ENCODE results near the gene ODAD2.
"Not testable (repeated sequence)": the region's sequence is repeated elsewhere in the genome, so short reads cannot be mapped to it uniquely, and the experiment has no call there.

ODAD2 gene

GRCh38 chr10:27912231-27912630, 86.6 kb downstream of the ODAD2 start:
- DNase-seq: no peak
- Histone ChIP-seq H3K9me3 (ENCODE audit: severe bottlenecking) (no peaks in the 10 kb centered on the region), H3K4me3 (ENCODE audit: low read depth, low read length) (no peak overlapping the region), H3K27ac (no peak overlapping the region), H3K36me3 (no peaks in the 10 kb centered on the region), H3K27me3 (ENCODE audit: insufficient read depth, low read depth, severe bottlenecking) (no peaks in the 10 kb centered on the region)
- TF ChIP-seq CTCF (IDR thresholded peaks at IDR 0.05; ENCODE audit: low read depth, low read length): no peak

DNA sequence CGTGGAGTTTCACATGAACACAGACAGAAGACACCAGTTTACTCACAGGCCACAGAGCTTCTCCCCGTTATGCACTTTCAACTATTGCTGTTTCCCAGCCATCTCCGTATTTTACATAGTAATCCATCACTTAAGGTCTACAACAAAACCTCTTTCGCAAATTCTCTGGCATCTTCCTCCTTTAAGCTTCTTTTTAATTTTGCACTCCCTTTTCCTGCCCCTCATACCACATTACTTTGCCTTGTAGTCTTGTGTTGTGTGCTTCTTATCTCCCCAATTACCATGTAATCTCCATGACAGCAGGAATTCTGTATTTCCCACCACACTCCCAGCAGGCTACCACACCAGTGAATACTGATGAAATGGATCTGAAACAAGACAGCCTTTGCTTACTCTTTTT, 87.3 kb downstream of the ODAD2 start:
- no peaks in the 10 kb centered on the region for H3K27me3 ChIP-seq (ENCODE audit: insufficient read depth, low read depth, severe bottlenecking)
- TF ChIP-seq CTCF (IDR thresholded peaks at IDR 0.05; ENCODE audit: low read depth, low read length): no peak
- no peaks in the 10 kb centered on the region for H3K36me3 ChIP-seq
- H3K27ac ChIP-seq: no peak overlapping the region
- no peak for DNase-seq
- no peaks in the 10 kb centered on the region for H3K9me3 ChIP-seq (ENCODE audit: severe bottlenecking)
- no peak overlapping the region for H3K4me3 ChIP-seq (ENCODE audit: low read depth, low read length)

DNA sequence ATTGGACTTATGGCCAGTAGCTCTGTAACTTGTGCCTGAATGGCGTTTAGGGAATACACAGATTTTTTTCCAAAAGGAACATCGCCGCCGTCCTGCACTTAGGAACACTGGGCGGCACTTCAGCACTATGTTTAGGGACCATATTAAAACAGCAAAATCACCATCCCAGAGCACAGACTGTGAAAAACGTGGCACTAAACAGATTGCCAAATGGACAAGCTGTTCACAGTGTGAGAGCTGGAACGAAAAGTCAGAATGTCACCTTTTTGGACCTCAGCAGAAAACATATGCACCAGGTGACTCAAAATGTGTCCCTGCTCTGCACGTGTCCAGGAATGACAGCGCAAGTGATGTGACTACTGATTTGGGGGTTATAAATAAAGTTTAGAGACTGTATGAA, 87.9 kb downstream of the ODAD2 start:
- Histone ChIP-seq H3K4me3 (ENCODE audit: low read depth, low read length) (no peak overlapping the region), H3K9me3 (ENCODE audit: severe bottlenecking) (no peaks in the 10 kb centered on the region), H3K27me3 (ENCODE audit: insufficient read depth, low read depth, severe bottlenecking) (no peaks in the 10 kb centered on the region), H3K36me3 (no peaks in the 10 kb centered on the region), H3K27ac (no peak overlapping the region)
- no peak for DNase-seq
- no peak for TF ChIP-seq CTCF (IDR thresholded peaks at IDR 0.05; ENCODE audit: low read depth, low read length)

DNA sequence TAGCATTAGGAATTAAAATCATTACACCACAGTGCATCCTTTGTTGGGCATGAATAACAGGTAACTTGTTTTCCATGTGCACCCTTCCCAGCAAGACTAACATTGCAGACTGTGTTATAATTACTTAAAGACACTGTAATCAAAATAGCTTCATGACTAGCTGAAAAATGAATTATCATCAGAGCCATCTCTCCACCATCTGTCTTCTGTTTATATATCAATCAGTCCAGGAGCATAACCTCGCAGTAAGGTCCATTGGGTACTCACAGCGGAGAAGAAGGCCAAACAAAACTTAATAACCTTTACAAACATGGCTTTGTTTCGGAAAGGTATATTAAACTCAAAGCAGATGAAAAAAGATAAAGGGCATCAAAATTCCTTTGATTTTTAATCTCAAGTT, 90.6 kb downstream of the ODAD2 start:
- no peak for DNase-seq
- H3K9me3 ChIP-seq (ENCODE audit: severe bottlenecking): no peaks in the 10 kb centered on the region
- no peaks in the 10 kb centered on the region for H3K36me3 ChIP-seq

DNA sequence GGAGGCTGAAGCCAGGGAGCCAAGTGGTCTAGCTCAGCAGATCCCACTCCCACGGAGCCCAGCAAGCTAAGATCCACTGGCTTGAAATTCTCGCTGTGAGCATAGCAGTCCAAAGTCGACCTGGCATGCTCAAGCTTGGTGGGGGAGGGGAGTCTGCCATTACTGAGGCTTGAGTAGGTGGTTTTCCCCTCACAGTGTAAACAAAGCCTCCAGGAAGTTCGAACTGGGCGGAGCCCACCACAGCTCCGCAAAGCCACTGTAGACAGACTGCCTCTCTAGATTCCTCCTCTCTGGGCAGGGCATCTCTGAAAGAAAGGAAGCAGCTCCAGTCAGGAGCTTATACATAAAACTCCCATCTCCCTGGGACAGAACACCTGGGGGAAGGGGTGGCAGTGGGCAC, 99.4 kb downstream of the ODAD2 start:
- not testable (repeated sequence) for H3K27me3 ChIP-seq (ENCODE audit: insufficient read depth, low read depth, severe bottlenecking); H3K27ac ChIP-seq; H3K9me3 ChIP-seq (ENCODE audit: severe bottlenecking); H3K36me3 ChIP-seq; DNase-seq; H3K4me3 ChIP-seq (ENCODE audit: low read depth, low read length)

More for the DNA sequence above, 90.6 kb downstream of the ODAD2 start:
- no peak for TF ChIP-seq CTCF (IDR thresholded peaks at IDR 0.05; ENCODE audit: low read depth, low read length)
- Histone ChIP-seq H3K4me3 (ENCODE audit: low read depth, low read length) (no peak overlapping the region), H3K27ac (no peak overlapping the region), H3K27me3 (ENCODE audit: insufficient read depth, low read depth, severe bottlenecking) (no peaks in the 10 kb centered on the region)

DNA sequence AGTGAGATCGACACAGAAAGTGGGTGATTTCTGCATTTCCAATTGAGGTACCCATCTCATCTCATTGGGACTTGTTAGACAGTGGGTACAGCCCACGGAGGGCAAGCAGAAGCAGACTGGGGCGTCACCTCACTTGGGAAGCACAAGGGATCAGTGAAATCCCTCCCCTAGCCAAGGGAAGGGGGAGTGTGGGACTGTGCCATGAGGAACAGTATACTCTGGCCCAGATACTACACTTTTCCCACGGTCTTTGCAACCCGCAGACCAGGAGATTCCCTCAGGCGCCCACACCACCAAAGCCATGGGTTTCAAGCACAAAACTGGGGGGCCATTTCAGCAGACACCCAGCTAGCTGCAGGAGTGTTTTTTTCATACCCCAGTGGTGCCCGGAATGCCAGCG, 99.8 kb downstream of the ODAD2 start:
- DNase-seq: no peak
- H3K27me3 ChIP-seq (ENCODE audit: insufficient read depth, low read depth, severe bottlenecking): no peaks in the 10 kb centered on the region
- no peak for TF ChIP-seq CTCF (IDR thresholded peaks at IDR 0.05; ENCODE audit: low read depth, low read length)
- no peaks in the 10 kb centered on the region for H3K9me3 ChIP-seq (ENCODE audit: severe bottlenecking)
- H3K4me3 ChIP-seq (ENCODE audit: low read depth, low read length): no peak overlapping the region
- no peaks in the 10 kb centered on the region for H3K36me3 ChIP-seq
- H3K27ac ChIP-seq: no peak overlapping the region
